ENCODE data around the gene SETD1A. TPM values are rescaled to one million over a fixed set of nuclear protein-coding genes. Genes with fewer than 3 reads are reported as not detected.

Gene SETD1A
- total RNA-seq, 1 donor from 2014 or later = 7.4 TPM

GRCh38 chr16:30996985-30997724 lies 39.6 kb downstream of the SETD1A start:
- TF ChIP-seq, protein P1, sequence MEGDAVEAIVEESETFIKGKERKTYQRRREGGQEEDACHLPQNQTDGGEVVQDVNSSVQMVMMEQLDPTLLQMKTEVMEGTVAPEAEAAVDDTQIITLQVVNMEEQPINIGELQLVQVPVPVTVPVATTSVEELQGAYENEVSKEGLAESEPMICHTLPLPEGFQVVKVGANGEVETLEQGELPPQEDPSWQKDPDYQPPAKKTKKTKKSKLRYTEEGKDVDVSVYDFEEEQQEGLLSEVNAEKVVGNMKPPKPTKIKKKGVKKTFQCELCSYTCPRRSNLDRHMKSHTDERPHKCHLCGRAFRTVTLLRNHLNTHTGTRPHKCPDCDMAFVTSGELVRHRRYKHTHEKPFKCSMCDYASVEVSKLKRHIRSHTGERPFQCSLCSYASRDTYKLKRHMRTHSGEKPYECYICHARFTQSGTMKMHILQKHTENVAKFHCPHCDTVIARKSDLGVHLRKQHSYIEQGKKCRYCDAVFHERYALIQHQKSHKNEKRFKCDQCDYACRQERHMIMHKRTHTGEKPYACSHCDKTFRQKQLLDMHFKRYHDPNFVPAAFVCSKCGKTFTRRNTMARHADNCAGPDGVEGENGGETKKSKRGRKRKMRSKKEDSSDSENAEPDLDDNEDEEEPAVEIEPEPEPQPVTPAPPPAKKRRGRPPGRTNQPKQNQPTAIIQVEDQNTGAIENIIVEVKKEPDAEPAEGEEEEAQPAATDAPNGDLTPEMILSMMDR (IDR thresholded peaks at IDR 0.05; ENCODE audit: borderline replicate concordance) = no peak
- intact Hi-C loops (cut with micrococcal nuclease) = no loop called here
- no peaks in the 10 kb centered on the region for H3K9me3 ChIP-seq (replicated peaks)

GRCh38 chr16:30997725-30998711 lies 40.5 kb downstream of the SETD1A start:
- Histone ChIP-seq H3K27ac (replicated peaks) (peak overlapping the region; percentile 63), H3K36me3 (no peaks in the 10 kb centered on the region), H3K4me3 (peak overlapping the region; percentile 68), H3K27me3 (ENCODE audit: low read depth) (no peaks in the 10 kb centered on the region), H3K9me3 (replicated peaks) (no peaks in the 10 kb centered on the region), H3K4me1 (peaks cover 25% of the 10 kb centered on the region)
- DNase-seq = no peak
- intact Hi-C loops (cut with micrococcal nuclease) = no loop called here
- TF ChIP-seq, protein P1 (IDR thresholded peaks at IDR 0.05; ENCODE audit: borderline replicate concordance) = no peak

More at GRCh38 chr16:30996985-30997724, 39.6 kb downstream of the SETD1A start:
- Histone ChIP-seq H3K36me3 (no peaks in the 10 kb centered on the region), H3K27me3 (ENCODE audit: low read depth) (no peaks in the 10 kb centered on the region), H3K27ac (replicated peaks) (peak overlapping the region; percentile 67), H3K4me3 (peak overlapping the region; percentile 68), H3K4me1 (peaks cover 25% of the 10 kb centered on the region)
- peak; percentile 86 for DNase-seq

DNA sequence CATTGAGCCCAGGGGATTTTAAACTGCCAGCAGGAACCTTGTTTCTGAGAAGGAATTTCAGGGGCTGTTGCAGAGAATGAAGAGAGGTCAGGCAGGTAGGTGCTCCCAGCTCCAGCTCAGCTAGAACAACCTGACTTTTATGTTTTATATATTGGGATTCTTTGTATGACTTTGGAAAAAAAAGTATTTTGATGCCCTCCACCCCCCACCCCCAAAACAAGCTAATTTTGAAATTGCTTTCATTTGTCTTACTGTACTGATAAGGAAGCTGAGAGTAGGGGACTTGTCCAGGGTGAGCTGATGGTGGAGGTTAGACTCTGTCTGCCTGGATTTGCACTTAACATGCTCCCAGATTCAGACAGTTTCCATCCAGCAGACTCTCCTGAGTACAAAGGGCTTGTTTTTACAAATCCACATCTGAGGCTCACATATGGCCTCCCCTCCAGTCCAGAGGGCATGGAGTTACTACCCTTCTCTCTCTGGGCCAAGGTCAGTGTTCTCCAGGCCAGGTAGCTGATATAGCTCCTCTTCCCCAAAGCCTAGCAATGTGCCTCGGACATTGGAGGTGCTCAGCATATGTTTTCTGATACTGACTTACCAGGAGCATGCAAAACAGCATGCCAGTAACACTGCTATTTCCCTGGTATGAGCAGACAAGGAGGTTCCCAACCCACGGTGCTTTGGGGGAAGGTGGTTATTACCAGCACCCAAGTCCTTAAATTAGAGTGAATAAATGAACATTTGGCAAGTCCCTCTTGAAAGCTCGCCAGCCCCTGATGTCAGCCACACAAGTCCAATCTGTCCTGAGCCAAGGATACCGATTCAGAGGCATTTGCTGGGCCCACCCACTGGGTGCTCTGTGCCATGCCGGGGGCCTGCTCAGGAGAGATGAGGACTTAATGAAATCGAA lies 41.6 kb downstream of the SETD1A start:
- no peak overlapping the region for H3K27ac ChIP-seq (replicated peaks)
- intact Hi-C loops (cut with micrococcal nuclease) = no loop called here
- no peaks in the 10 kb centered on the region for H3K36me3 ChIP-seq
- no peaks in the 10 kb centered on the region for H3K9me3 ChIP-seq (replicated peaks)
- no peak for DNase-seq
- H3K4me1 ChIP-seq = peaks cover 25% of the 10 kb centered on the region
- H3K27me3 ChIP-seq (ENCODE audit: low read depth) = no peaks in the 10 kb centered on the region
- H3K4me3 ChIP-seq = no peak overlapping the region
- TF ChIP-seq, protein P1 (IDR thresholded peaks at IDR 0.05; ENCODE audit: borderline replicate concordance) = no peak

DNA sequence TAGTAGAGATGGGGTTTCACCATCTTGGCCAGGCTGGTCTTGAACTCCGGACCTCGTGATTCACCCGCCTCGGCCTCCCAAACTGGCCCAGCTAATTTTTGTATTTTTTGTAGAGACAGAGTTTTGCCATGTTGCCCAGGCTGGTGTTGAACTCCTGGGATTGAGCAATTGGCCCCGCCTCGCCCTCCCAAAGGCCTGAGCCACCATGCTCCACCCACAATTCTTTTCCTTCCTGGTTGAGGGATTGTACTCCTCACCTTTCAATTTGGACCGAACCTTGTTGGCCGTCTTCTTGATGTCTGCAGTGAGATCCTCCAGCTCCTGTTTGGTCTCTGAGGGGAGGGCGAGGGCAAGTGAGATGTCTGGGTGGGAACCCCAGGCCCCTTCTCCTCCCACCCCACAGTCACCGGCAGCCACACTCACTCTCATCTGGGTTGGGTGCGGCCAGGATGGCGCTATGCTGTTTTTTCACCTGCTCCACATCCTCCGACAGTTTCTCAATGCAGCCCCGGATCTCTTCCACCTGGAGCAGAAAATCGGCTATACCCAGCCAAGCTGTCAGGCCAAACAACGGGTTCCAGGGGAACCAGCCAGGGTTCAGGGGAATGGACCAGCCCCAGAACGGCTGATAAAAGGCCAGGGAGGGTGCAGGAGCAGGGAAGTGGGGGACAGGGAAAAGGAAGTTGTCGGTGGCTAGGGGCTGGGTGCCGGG lies 43.3 kb downstream of the SETD1A start:
- Histone ChIP-seq H3K36me3 (no peaks in the 10 kb centered on the region), H3K27me3 (ENCODE audit: low read depth) (peaks cover 3% of the 10 kb centered on the region), H3K27ac (replicated peaks) (no peak overlapping the region), H3K9me3 (replicated peaks) (no peaks in the 10 kb centered on the region), H3K4me1 (peaks cover 25% of the 10 kb centered on the region), H3K4me3 (no peak overlapping the region)
- TF ChIP-seq, protein P1 (IDR thresholded peaks at IDR 0.05; ENCODE audit: borderline replicate concordance) = no peak
- intact Hi-C loops (cut with micrococcal nuclease) = no loop called here
- no peak for DNase-seq
